ENCODE results near the gene KRT72. TPM values are rescaled to one million over a fixed set of nuclear protein-coding genes. Genes with fewer than 3 reads are reported as not detected.

Gene KRT72
- total RNA-seq, 1 experiment from 2014 or later: not detected

DNA sequence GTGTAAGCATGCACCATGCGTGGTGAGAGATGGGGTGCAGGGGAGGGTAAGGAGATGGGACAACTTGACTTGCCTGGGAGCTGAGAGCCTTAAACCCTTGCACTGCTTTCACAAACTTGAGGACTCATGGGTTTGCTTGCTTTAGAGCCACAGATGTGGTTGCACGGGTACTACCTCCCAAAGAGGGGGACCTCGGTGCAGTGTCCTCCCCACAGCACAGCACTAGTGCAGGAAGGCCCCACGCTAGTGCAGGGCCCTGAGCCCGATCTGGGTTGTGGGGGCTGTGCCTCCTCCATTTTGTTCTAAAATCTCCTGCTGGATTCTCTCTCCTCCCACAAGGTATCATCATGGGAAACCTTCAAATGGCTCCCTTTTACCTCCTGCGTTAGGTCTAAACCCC lies 11.2 kb downstream of the KRT72 start:
- no TSS peak for BruUV-seq (replicated peaks)
- H3K4me1 ChIP-seq (ENCODE audit: insufficient read depth, low read length): no peaks in the 10 kb centered on the region
- H3F3A ChIP-seq (ENCODE audit: low read length, unreplicated experiment): no peaks in the 10 kb centered on the region
- no peaks in the 10 kb centered on the region for H3K36me3 ChIP-seq (ENCODE audit: low read depth, low read length)
- ChIA-PET POLR2A (ENCODE audit: unreplicated experiment) (no interaction called here), CTCF (no interaction called here)
- H3K4me3 ChIP-seq (ENCODE audit: low read length): no peak overlapping the region
- H3K79me2 ChIP-seq (ENCODE audit: low read length): no peaks in the 10 kb centered on the region
- no peak overlapping the region for H3K27ac ChIP-seq (ENCODE audit: low read length)
- H3K9me2 ChIP-seq (replicated peaks; ENCODE audit: low read length): no peaks in the 10 kb centered on the region
- H3K9me3 ChIP-seq (ENCODE audit: low read length): no peaks in the 10 kb centered on the region
- no peaks in the 10 kb centered on the region for H4K20me1 ChIP-seq (ENCODE audit: low read length)
- H3K4me2 ChIP-seq (ENCODE audit: low read length): no peak overlapping the region
- no peaks in the 10 kb centered on the region for H3K27me3 ChIP-seq (ENCODE audit: low read length)
- no peak overlapping the region for H3K9ac ChIP-seq (ENCODE audit: low read length)
- H2AFZ ChIP-seq (ENCODE audit: low read length): no peak overlapping the region
- ATAC-seq (no peak), DNase-seq (no peak)
- TF ChIP-seq EZH2phosphoT487 (IDR thresholded peaks at IDR 0.05; ENCODE audit: borderline replicate concordance, low read length): no peak
- TF ChIP-seq EZH2 (IDR thresholded peaks at IDR 0.05; ENCODE audit: low read length, unreplicated experiment): no peak
- TF ChIP-seq, protein P1, sequence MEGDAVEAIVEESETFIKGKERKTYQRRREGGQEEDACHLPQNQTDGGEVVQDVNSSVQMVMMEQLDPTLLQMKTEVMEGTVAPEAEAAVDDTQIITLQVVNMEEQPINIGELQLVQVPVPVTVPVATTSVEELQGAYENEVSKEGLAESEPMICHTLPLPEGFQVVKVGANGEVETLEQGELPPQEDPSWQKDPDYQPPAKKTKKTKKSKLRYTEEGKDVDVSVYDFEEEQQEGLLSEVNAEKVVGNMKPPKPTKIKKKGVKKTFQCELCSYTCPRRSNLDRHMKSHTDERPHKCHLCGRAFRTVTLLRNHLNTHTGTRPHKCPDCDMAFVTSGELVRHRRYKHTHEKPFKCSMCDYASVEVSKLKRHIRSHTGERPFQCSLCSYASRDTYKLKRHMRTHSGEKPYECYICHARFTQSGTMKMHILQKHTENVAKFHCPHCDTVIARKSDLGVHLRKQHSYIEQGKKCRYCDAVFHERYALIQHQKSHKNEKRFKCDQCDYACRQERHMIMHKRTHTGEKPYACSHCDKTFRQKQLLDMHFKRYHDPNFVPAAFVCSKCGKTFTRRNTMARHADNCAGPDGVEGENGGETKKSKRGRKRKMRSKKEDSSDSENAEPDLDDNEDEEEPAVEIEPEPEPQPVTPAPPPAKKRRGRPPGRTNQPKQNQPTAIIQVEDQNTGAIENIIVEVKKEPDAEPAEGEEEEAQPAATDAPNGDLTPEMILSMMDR (conservative IDR thresholded peaks at IDR 0.05; ENCODE audit: low read depth, low read length): no peak
- intact Hi-C loops (cut with micrococcal nuclease): no loop called here

DNA sequence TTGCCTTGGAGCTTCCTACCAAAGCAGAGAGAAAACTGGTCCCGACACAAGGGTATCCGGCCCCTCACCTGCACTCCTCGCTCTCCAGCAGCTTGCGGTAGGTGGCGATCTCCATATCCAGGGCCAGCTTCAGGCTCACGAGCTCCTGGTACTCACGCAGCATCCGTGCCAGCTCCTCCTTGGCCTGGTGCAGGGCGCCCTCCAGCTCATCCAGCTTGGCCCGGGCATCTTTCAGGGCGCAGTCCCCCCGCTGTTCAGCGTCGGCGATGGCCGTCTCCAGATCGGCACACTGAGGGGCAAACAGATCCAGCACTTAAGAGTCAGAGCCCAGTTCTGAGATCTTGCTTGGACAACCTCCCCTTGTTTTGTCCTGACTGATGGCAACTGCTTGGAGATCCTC lies 13.7 kb downstream of the KRT72 start:
- no peaks in the 10 kb centered on the region for H3K79me2 ChIP-seq (ENCODE audit: low read length)
- H3K9me3 ChIP-seq (ENCODE audit: low read length): no peaks in the 10 kb centered on the region
- ChIA-PET CTCF (no interaction called here), POLR2A (ENCODE audit: unreplicated experiment) (no interaction called here)
- TF ChIP-seq EZH2phosphoT487 (IDR thresholded peaks at IDR 0.05; ENCODE audit: borderline replicate concordance, low read length) (no peak), EZH2 (IDR thresholded peaks at IDR 0.05; ENCODE audit: low read length, unreplicated experiment) (no peak)
- TF ChIP-seq, protein P1 (conservative IDR thresholded peaks at IDR 0.05; ENCODE audit: low read depth, low read length): no peak
- H3K4me1 ChIP-seq (ENCODE audit: insufficient read depth, low read length): no peaks in the 10 kb centered on the region; the same call in 1 of the 2 replicates
- H2AFZ ChIP-seq (ENCODE audit: low read length): no peak overlapping the region
- BruUV-seq (replicated peaks): no TSS peak
- H3K36me3 ChIP-seq (ENCODE audit: low read depth, low read length): no peaks in the 10 kb centered on the region
- H4K20me1 ChIP-seq (ENCODE audit: low read length): no peaks in the 10 kb centered on the region
- H3K4me3 ChIP-seq (ENCODE audit: low read length): no peak overlapping the region
- H3K27me3 ChIP-seq (ENCODE audit: low read length): no peaks in the 10 kb centered on the region
- H3K9ac ChIP-seq (ENCODE audit: low read length): no peak overlapping the region
- no peaks in the 10 kb centered on the region for H3K9me2 ChIP-seq (replicated peaks; ENCODE audit: low read length)
- no peaks in the 10 kb centered on the region for H3F3A ChIP-seq (ENCODE audit: low read length, unreplicated experiment)
- ATAC-seq (no peak), DNase-seq (no peak)
- H3K27ac ChIP-seq (ENCODE audit: low read length): no peak overlapping the region
- intact Hi-C loops (cut with micrococcal nuclease): loop anchor here (10.0 kb wide), 1 partner anchor 397 kb away; no protein-coding TSS in a partner anchor
- no peak overlapping the region for H3K4me2 ChIP-seq (ENCODE audit: low read length)

DNA sequence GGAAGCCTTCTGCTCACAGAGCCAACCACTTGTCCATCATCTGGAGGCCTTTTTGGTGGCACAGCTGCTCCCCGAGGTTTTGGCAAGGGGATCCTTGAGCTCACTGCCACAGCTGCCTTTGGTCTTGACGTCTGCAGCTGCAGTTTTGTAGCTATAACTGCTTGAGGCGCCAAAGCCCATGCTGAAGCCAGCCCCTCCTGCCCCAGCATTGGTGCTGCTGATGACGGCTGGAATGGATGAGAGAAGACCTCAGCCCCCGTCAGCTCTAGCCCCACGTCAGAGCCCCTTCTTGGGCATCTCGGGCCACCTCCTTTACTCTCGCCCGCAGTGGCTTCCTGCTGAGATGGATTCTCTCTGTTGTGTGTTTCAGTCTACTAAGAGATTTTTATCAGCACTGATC lies 15.3 kb downstream of the KRT72 start:
- no peaks in the 10 kb centered on the region for H4K20me1 ChIP-seq (ENCODE audit: low read length)
- H3K4me2 ChIP-seq (ENCODE audit: low read length): no peak overlapping the region
- peaks cover 8% of the 10 kb centered on the region; the same call in 1 of the 2 replicates for H3K4me1 ChIP-seq (ENCODE audit: insufficient read depth, low read length)
- TF ChIP-seq EZH2 (IDR thresholded peaks at IDR 0.05; ENCODE audit: low read length, unreplicated experiment) (no peak), EZH2phosphoT487 (IDR thresholded peaks at IDR 0.05; ENCODE audit: borderline replicate concordance, low read length) (no peak)
- TF ChIP-seq, protein P1 (conservative IDR thresholded peaks at IDR 0.05; ENCODE audit: low read depth, low read length): no peak
- intact Hi-C loops (cut with micrococcal nuclease): loop anchor here (10.0 kb wide), 1 partner anchor 399 kb away; no protein-coding TSS in a partner anchor
- H3K36me3 ChIP-seq (ENCODE audit: low read depth, low read length): no peaks in the 10 kb centered on the region
- H3K9me3 ChIP-seq (ENCODE audit: low read length): no peaks in the 10 kb centered on the region
- no peaks in the 10 kb centered on the region for H3K9me2 ChIP-seq (replicated peaks; ENCODE audit: low read length)
- BruUV-seq (replicated peaks): no TSS peak
- H3K9ac ChIP-seq (ENCODE audit: low read length): no peak overlapping the region
- ChIA-PET CTCF (no interaction called here), POLR2A (ENCODE audit: unreplicated experiment) (no interaction called here)
- no peak overlapping the region for H3K27ac ChIP-seq (ENCODE audit: low read length)
- H3K79me2 ChIP-seq (ENCODE audit: low read length): no peaks in the 10 kb centered on the region
- H3K4me3 ChIP-seq (ENCODE audit: low read length): no peak overlapping the region
- no peak overlapping the region for H2AFZ ChIP-seq (ENCODE audit: low read length)
- ATAC-seq: no peak
- H3F3A ChIP-seq (ENCODE audit: low read length, unreplicated experiment): no peaks in the 10 kb centered on the region
- H3K27me3 ChIP-seq (ENCODE audit: low read length): no peaks in the 10 kb centered on the region
- DNase-seq: no peak
